H1 (cell line): ENCODE measurements around the gene CYP4B1. TPM values are rescaled to one million over a fixed set of nuclear protein-coding genes. Genes with fewer than 3 reads are reported as not detected.

Experiments
- CTCF ChIA-PET: fragments of 300-600 bp; sonication (Branson Sonifier 250); formaldehyde crosslinking; loops from one replicate; lab custom pipeline; 2021; ENCODE audit not compliant: partially characterized antibody; lab: Charles Lee
- POLR2A ChIA-PET: fragments of 300-600 bp; sonication (Branson Sonifier 250); formaldehyde crosslinking; loops from one replicate; lab custom pipeline; 2021; ENCODE audit warnings: inconsistent platforms; ENCODE audit not compliant: partially characterized antibody; lab: Charles Lee
- DNase-seq, 2 experiments: peaks; one replicate each; pipeline versions ENCODE4 v3.0.0 to v3.0.0-alpha.2; 2010 to 2022; ENCODE audit warnings: low spot score in 2 of 2, low read depth in 1 of 2, mixed read lengths in 1 of 2
- FAIRE-seq: peaks from 2 replicates; lab custom pipeline; 2011; peaks lifted over from hg19 to GRCh38; lab: Jason Lieb, UNC
- H2AFZ ChIP-seq: 2 replicates; pipeline ENCODE4 v1.8.1; 2012; ENCODE audit warnings: low read length, inconsistent platforms
- H2AK5ac ChIP-seq: 2 replicates; pipeline ENCODE4 v1.6.1; 2013; ENCODE audit warnings: low read depth, low read length
- H2BK120ac ChIP-seq: replicated peaks from 2 replicates; pipeline ENCODE3; 2013; ENCODE audit warnings: low read depth, low read length, inconsistent platforms
- H2BK12ac ChIP-seq: 2 replicates; pipeline ENCODE4 v1.6.1; 2013; ENCODE audit warnings: low read depth, low read length
- H2BK15ac ChIP-seq: 2 replicates; pipeline ENCODE4 v1.6.1; 2013; ENCODE audit warnings: low read length
- H2BK20ac ChIP-seq: 2 replicates; pipeline ENCODE4 v1.6.1; 2013; ENCODE audit warnings: low read length
- H2BK5ac ChIP-seq: 2 replicates; pipeline ENCODE4 v1.6.1; 2013; ENCODE audit warnings: low read depth, low read length
- H3K14ac ChIP-seq: 2 replicates; pipeline ENCODE4 v1.6.1; 2013; ENCODE audit warnings: inconsistent platforms; ENCODE audit not compliant: insufficient read length
- H3K18ac ChIP-seq: 2 replicates; pipeline ENCODE4 v1.6.1; 2013; ENCODE audit warnings: low read length; ENCODE audit errors: extremely low read depth
- H3K23ac ChIP-seq: 2 replicates; pipeline ENCODE4 v1.6.1; 2013; ENCODE audit warnings: inconsistent platforms; ENCODE audit not compliant: insufficient read length
- H3K23me2 ChIP-seq: 2 replicates; pipeline ENCODE4 v1.6.1; 2013; ENCODE audit warnings: low read depth, low read length
- H3K27ac ChIP-seq: 2 replicates; pipeline ENCODE4 v1.6.1; 2011; ENCODE audit warnings: low read depth, low read length, inconsistent platforms
- H3K27me3 ChIP-seq, 4 experiments: replicated peaks in 1 of 4; 1 replicate in 1 of 4; 2 replicates in 3 of 4; pipeline versions ENCODE4 v1.6.1 to v1.8.1; 2011 to 2013; ENCODE audit warnings: low read length in 3 of 4, mild to moderate bottlenecking in 3 of 4, inconsistent platforms in 2 of 4, mixed read lengths in 2 of 4, moderate library complexity in 1 of 4; ENCODE audit not compliant: control insufficient read depth in 3 of 4, insufficient read depth in 3 of 4; ENCODE audit errors: extremely low read depth in 1 of 4
- H3K36me3 ChIP-seq, 4 experiments: 2 replicates each; pipeline versions ENCODE4 v1.6.1 to v1.8.1; 2011 to 2013; ENCODE audit warnings: mild to moderate bottlenecking in 4 of 4, low read length in 3 of 4, moderate library complexity in 2 of 4, control low read depth in 1 of 4, inconsistent platforms in 1 of 4; ENCODE audit not compliant: insufficient read depth in 4 of 4, control insufficient read depth in 2 of 4
- H3K4ac ChIP-seq: replicated peaks from 2 replicates; pipeline ENCODE3; 2013; ENCODE audit warnings: low read length, low read depth, mixed read lengths, inconsistent platforms; ENCODE audit not compliant: insufficient read length
- H3K4me1 ChIP-seq, 4 experiments: replicated peaks in 1 of 4; 1 replicate in 1 of 4; 2 replicates in 3 of 4; pipeline versions ENCODE4 v1.6.1 to v1.8.1; 2011 to 2013; ENCODE audit warnings: low read length in 3 of 4, inconsistent platforms in 2 of 4, mixed read lengths in 1 of 4; ENCODE audit not compliant: insufficient read depth in 4 of 4, control insufficient read depth in 3 of 4
- H3K4me2 ChIP-seq, 2 experiments: 2 replicates each; pipeline versions ENCODE4 v1.6.1 to v1.8.1; 2011 to 2013; ENCODE audit warnings: low read depth in 2 of 2, low read length in 2 of 2, control low read depth in 1 of 2, inconsistent platforms in 1 of 2, mild to moderate bottlenecking in 1 of 2; ENCODE audit not compliant: insufficient read depth in 1 of 2
- H3K4me3 ChIP-seq, 4 experiments: fragments of 200-600, 300-600 bp in 1 of 4; sonication (generic), shearing (Covaris generic), sonication (Bioruptor Twin) in 1 of 4; 2 replicates each; pipeline versions ENCODE4 v1.5.1 to v1.8.1; 2011 to 2016; ENCODE audit warnings: low read length in 4 of 4, low read depth in 3 of 4, control low read depth in 2 of 4, inconsistent platforms in 2 of 4, mild to moderate bottlenecking in 2 of 4, mixed read lengths in 1 of 4, moderate library complexity in 1 of 4; ENCODE audit not compliant: insufficient read depth in 2 of 4; ENCODE audit errors: extremely low read depth in 1 of 4
- H3K56ac ChIP-seq: replicated peaks from 2 replicates; pipeline ENCODE3; 2013; ENCODE audit warnings: low read depth, mild to moderate bottlenecking, mixed read lengths, low read length, inconsistent platforms; ENCODE audit not compliant: insufficient read length
- H3K79me1 ChIP-seq: 2 replicates; pipeline ENCODE4 v1.6.1; 2013; ENCODE audit warnings: low read depth, low read length, control low read depth
- H3K79me2 ChIP-seq, 2 experiments: 2 replicates each; pipeline versions ENCODE4 v1.6.1 to v1.8.1; 2012 to 2013; ENCODE audit warnings: low read length in 2 of 2, mild to moderate bottlenecking in 2 of 2, inconsistent platforms in 1 of 2; ENCODE audit not compliant: insufficient read depth in 2 of 2, control insufficient read depth in 1 of 2
- H3K9ac ChIP-seq, 4 experiments: replicated peaks in 1 of 4; 1 replicate in 1 of 4; 2 replicates in 3 of 4; pipeline versions ENCODE4 v1.6.1 to v1.8.1; 2011 to 2013; ENCODE audit warnings: low read depth in 3 of 4, low read length in 3 of 4, control low read depth in 2 of 4, mild to moderate bottlenecking in 2 of 4, moderate library complexity in 2 of 4, inconsistent platforms in 1 of 4; ENCODE audit errors: extremely low read depth in 1 of 4
- H3K9me3 ChIP-seq, 2 experiments: 2 replicates each; pipeline versions ENCODE4 v1.6.1 to v1.8.1; 2012 to 2013; ENCODE audit warnings: mild to moderate bottlenecking in 2 of 2, moderate library complexity in 2 of 2, control low read depth in 1 of 2, inconsistent platforms in 1 of 2, low read depth in 1 of 2, low read length in 1 of 2, mixed read lengths in 1 of 2; ENCODE audit not compliant: insufficient read depth in 2 of 2
- H4K20me1 ChIP-seq, 2 experiments: replicated peaks in 1 of 2; 2 replicates each; pipeline versions ENCODE3 to v1.8.1; 2011 to 2013; ENCODE audit warnings: inconsistent platforms in 2 of 2, low read length in 2 of 2, mild to moderate bottlenecking in 1 of 2; ENCODE audit not compliant: insufficient read depth in 2 of 2, control insufficient read depth in 1 of 2
- H4K5ac ChIP-seq: 2 replicates; pipeline ENCODE4 v1.6.1; 2013; ENCODE audit warnings: low read length, low read depth, mixed read lengths, inconsistent platforms; ENCODE audit not compliant: insufficient read length
- H4K8ac ChIP-seq: 2 replicates; pipeline ENCODE4 v1.8.0; 2013; ENCODE audit warnings: mild to moderate bottlenecking, moderate library complexity, low read length, inconsistent platforms; ENCODE audit not compliant: insufficient read depth; ENCODE audit errors: extremely low read depth
- H4K91ac ChIP-seq: replicated peaks from 2 replicates; pipeline ENCODE3; 2013; ENCODE audit warnings: low read length, mixed read lengths, inconsistent platforms; ENCODE audit not compliant: insufficient read length
- ASH2L ChIP-seq: fragments of 200-600, 300-600 bp; sonication (generic); IDR thresholded peaks from one replicate; pipeline ENCODE4 v1.7.1; 2017; ENCODE audit warnings: low read length
- BRCA1 ChIP-seq: IDR thresholded peaks from 2 replicates; pipeline ENCODE4 v1.6.1; 2012; ENCODE audit warnings: low read depth, low read length, improper control_type of control experiment
- CBX5 ChIP-seq: fragments of 300-800, 300-1000 bp; sonication (generic); IDR thresholded peaks from 2 replicates; pipeline ENCODE4 v1.7.1; 2016; ENCODE audit warnings: antibody characterized with exemption, low read length, low read depth
- CHD1 ChIP-seq: IDR thresholded peaks from 2 replicates; pipeline ENCODE4 v1.6.1; 2012; ENCODE audit warnings: low read depth, low read length, improper control_type of control experiment
- CHD2 ChIP-seq: IDR thresholded peaks from 2 replicates; pipeline ENCODE4 v1.6.1; 2012; ENCODE audit warnings: low read length, improper control_type of control experiment
- FOSL1 ChIP-seq: IDR thresholded peaks from 2 replicates; pipeline ENCODE4 v1.6.1; 2011; ENCODE audit warnings: mild to moderate bottlenecking, low read depth, low read length, moderate library complexity; ENCODE audit not compliant: insufficient read depth
- HDAC2 ChIP-seq, 2 experiments: fragments of 300-600 bp in 1 of 2; sonication (generic) in 1 of 2; IDR thresholded peaks; 2 replicates each; pipeline ENCODE4 v1.6.1; 2011 to 2012; ENCODE audit warnings: low read depth in 2 of 2, low read length in 2 of 2, mild to moderate bottlenecking in 2 of 2, moderate library complexity in 2 of 2, borderline replicate concordance in 1 of 2, inconsistent platforms in 1 of 2
- MAFK ChIP-seq: IDR thresholded peaks from 2 replicates; pipeline ENCODE4 v1.6.1; 2012; ENCODE audit warnings: low read depth, mild to moderate bottlenecking, improper control_type of control experiment, low read length
- NRF1 ChIP-seq: IDR thresholded peaks from 2 replicates; pipeline ENCODE4 v1.6.1; 2011; ENCODE audit warnings: mild to moderate bottlenecking, low read depth, low read length, improper control_type of control experiment
- PHF8 ChIP-seq: fragments of 200-600 bp; sonication (generic); conservative IDR thresholded peaks from 2 replicates; pipeline ENCODE4 v1.7.1; 2012; ENCODE audit warnings: low read depth, mild to moderate bottlenecking, inconsistent platforms, low read length, moderate library complexity
- SAP30 ChIP-seq: fragments of 300-600 bp; sonication (generic); IDR thresholded peaks from 2 replicates; pipeline ENCODE4 v1.7.1; 2012; ENCODE audit warnings: low read length, moderate library complexity, mild to moderate bottlenecking, inconsistent platforms; ENCODE audit not compliant: insufficient read depth, insufficient replicate concordance
- TCF12 ChIP-seq: IDR thresholded peaks from 2 replicates; pipeline ENCODE4 v1.6.1; 2011; ENCODE audit warnings: low read depth, mild to moderate bottlenecking, low read length
- USF2 ChIP-seq: IDR thresholded peaks from 2 replicates; pipeline ENCODE4 v1.6.1; 2011; ENCODE audit warnings: low read length, improper control_type of control experiment
- YY1 ChIP-seq: IDR thresholded peaks from 2 replicates; pipeline ENCODE4 v1.6.1; 2011; ENCODE audit warnings: low read depth, mild to moderate bottlenecking, low read length
- WGBS, 2 experiments: shearing (Covaris generic) in 1 of 2; methylation state at CpG; one replicate each; pipeline versions ENCODE4 v1.1.6 to v1.1.7; 2013 to 2015; ENCODE audit warnings: low lambda C conversion rate in 2 of 2, mixed read lengths in 2 of 2, inconsistent platforms in 1 of 2, low coverage in 1 of 2, missing lambda C conversion rate in 1 of 2; ENCODE audit not compliant: insufficient replicate concordance in 2 of 2, insufficient coverage in 1 of 2, insufficient read length in 1 of 2; ENCODE audit errors: extremely low coverage in 1 of 2, missing lambda C conversion rate in 1 of 2; 5-methylcytosine and 5-hydroxymethylcytosine counted together
- polyA plus RNA-seq, 7 experiments: library from polyadenylated mRNA; depleted of rRNA in 3 of 7; stranded (reverse) in 5 of 7; unstranded in 2 of 7; fragments of >200 nt in 5 of 7; fragments of 200-250 nt in 2 of 7; gene quantifications; 1 replicate in 5 of 7; 2 replicates in 1 of 7; 4 replicates in 1 of 7; pipeline versions ENCODE4 v1.2.1 to v1.2.3, GENCODE V29; 2011 to 2013; ENCODE audit warnings: missing spikeins in 2 of 7, mixed read lengths in 2 of 7
- total RNA-seq: library from RNA; stranded (reverse); fragmentation: NEBNext Ultra II Directional; extraction: Animal tissue kit (Norgen Biotek cat#: 25700); gene quantifications from 2 replicates; pipeline ENCODE4 v1.2.1, GENCODE V29; 2021

Gene CYP4B1
- total and polyA plus RNA-seq, 2 of the 8 experiments (the other 6 are each of a cell fraction or from before 2014, with no cell fraction given): 0.23 TPM; not detected in 1

- no peak overlapping the region for H3K14ac ChIP-seq
- no peak overlapping the region; the same call in 1 of the 2 replicates for H2AK5ac ChIP-seq
- H2BK20ac ChIP-seq: no peak overlapping the region
- H3K79me2 ChIP-seq: no peaks in the 10 kb centered on the region
- H3K18ac ChIP-seq: no peak overlapping the region
- no peak for FAIRE-seq
- H3K27me3 ChIP-seq: no peaks in the 10 kb centered on the region
- H2BK12ac ChIP-seq: no peak overlapping the region
- no peaks in the 10 kb centered on the region for H3K4me1 ChIP-seq
- H2BK5ac ChIP-seq: no peak overlapping the region
- H2BK120ac ChIP-seq: no peak overlapping the region
- H3K23ac ChIP-seq: no peak overlapping the region
- POLR2A ChIA-PET: no interaction called here
- H2BK15ac ChIP-seq: no peak overlapping the region
- no peaks in the 10 kb centered on the region for H4K20me1 ChIP-seq
- no peak overlapping the region for H3K4me3 ChIP-seq
- H3K9me3 ChIP-seq: no peaks in the 10 kb centered on the region
- 100% methylated on average over 1 of the region's 1 CpG; no CpG with 5 or more reads in 1 of the 2 experiments for WGBS, 2 experiments
- CTCF ChIA-PET: interaction anchor here (0.9 kb wide), 1 partner anchor 9 kb away, joined by 4 read pairs; no protein-coding TSS in a partner anchor
- H3K9ac ChIP-seq: no peak overlapping the region
- no peak overlapping the region for H3K27ac ChIP-seq
- H3K4me2 ChIP-seq: no peak overlapping the region
- no peak overlapping the region for H2AFZ ChIP-seq
- no peaks in the 10 kb centered on the region for H3K36me3 ChIP-seq
- no peak overlapping the region for H3K4ac ChIP-seq
- no peak overlapping the region for H4K91ac ChIP-seq
- no peak overlapping the region for H4K8ac ChIP-seq
- H3K23me2 ChIP-seq: no peaks in the 10 kb centered on the region
- no peak overlapping the region for H4K5ac ChIP-seq
- no peak overlapping the region for H3K56ac ChIP-seq
- no peaks in the 10 kb centered on the region for H3K79me1 ChIP-seq
- DNase-seq: no peak
- TF ChIP-seq ASH2L: no peak
- no peak for TF ChIP-seq PHF8
- TF ChIP-seq YY1: no peak
- TF ChIP-seq SAP30: no peak
- TF ChIP-seq NRF1: no peak
- no peak for TF ChIP-seq CHD2
- TF ChIP-seq BRCA1: no peak
- TF ChIP-seq TCF12: no peak
- no peak for TF ChIP-seq USF2
- no peak for TF ChIP-seq MAFK
- TF ChIP-seq CBX5: no peak
- no peak for TF ChIP-seq CHD1
- TF ChIP-seq FOSL1: no peak
- TF ChIP-seq HDAC2 (IDR thresholded peaks at IDR 0.05; ENCODE audit: borderline replicate concordance in 1 of 2, low read depth in 2 of 2, low read length in 2 of 2): no peak
Measured at GRCh38 chr1:46749404-46749803, 49.4 kb upstream of the CYP4B1 start.
